Effector CD4-positive, alpha-beta T cell (primary cell): ENCODE measurements around the gene DHX34.
"Not testable (repeated sequence)": the region's sequence is repeated elsewhere in the genome, so short reads cannot be mapped to it uniquely, and the experiment has no call there.

Experiments used
- DNase-seq: peaks from one replicate; pipeline ENCODE4 v3.0.0-alpha.2; 2020
- total RNA-seq: gene quantifications from one replicate; lab custom pipeline; 2026; lab: John Stamatoyannopoulos, UW

Gene DHX34
- total RNA-seq, result 42.8 reads per million, percentile 65 among the genes with 10 or more reads in this experiment

DNA sequence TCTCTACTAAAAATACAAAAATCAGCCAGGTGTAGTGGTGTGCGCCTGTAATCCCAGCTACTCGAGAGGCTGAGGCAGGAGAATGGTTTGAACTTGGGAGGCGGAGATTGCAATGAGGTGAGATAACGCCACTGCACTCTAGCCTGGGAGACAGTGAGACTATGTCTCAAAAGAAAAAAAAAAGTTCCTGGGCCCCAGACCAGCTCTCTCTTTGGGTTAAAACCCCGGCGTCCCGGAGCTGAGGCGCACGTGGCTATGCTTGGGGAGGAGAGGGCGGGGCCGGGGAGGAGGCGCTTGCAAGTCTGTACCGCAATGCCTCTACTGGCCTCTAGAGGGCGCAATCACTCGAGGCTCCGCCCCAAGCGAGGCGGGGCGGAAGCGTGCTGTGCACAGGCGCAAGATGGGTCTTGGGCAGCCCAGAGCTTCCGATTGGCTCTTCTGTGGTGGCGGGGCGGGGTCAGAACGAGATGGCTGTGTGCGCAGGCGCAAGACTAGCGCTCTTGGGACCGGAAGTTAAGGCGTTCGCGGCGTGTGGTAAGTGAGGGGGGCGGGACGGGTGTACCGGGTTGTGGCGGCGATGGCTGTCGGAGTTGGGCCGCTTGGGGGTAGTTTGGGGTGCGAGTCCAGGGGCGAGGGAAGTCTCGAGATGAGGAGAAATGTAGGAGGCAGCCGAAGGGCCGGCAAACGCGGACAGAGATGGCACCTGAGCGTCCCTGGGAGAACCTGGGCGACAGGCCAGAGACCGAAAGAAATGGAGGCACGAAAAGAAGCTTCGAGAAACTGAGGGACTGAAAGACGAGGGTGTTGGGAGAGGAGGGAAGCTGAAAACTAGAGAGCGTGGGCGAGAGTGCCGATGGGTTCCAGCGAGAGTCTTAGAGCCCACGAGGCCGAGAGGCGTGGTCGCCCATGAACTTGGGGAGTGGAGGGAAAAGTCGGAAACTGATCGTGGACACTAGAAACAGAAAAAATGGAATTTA is at the start of gene DHX34:
Gene DHX34 (plus strand): TSS at position 497 of the 977 bp plus-strand sequence. CDS start 3,716 bp downstream, outside the sequence.
- DNase-seq, result peak; percentile 97

DNA sequence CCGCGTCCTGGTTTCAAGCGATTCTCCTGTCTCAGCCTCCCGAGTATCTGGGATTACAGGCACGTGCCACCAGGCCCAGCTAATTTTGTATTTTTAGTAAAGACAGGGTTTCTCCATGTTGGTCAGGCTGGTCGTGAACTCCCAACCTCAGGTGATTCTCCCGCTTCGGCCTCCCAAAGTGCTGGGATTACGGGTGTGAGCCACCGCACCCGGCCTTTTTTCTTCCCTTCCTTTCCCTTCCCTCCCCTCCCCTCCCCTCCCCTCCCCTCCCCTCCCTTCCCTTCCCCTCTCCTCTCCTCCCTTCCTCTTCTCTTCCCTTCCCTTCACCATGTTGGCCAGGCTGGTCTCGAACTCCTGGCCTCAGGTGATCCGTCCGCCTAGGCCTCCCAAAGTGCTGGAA is 48.2 kb upstream of the DHX34 start:
- not testable (repeated sequence) for DNase-seq

GRCh38 chr19:47302249-47302648 is 46.9 kb upstream of the DHX34 start:
- DNase-seq, result no peak

DNA sequence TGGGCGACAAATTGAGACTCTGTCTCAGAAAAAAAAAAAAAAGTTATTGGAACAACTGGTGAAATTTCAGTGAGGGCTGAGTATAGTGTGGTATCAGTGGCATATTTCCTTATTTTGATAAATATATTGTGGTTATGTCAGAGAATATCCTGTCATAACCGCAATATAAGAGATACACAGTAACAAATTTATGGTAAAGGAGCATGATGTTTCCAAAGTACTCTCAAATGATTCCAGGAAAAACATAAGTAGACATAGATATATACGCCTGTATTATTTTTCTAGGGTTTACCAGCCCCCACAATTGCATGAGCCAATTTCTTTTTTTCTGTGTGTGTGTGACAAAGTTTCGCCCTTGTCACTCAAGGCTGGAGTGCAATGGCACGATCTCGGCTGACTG is 45.1 kb upstream of the DHX34 start:
- DNase-seq, result no peak

DNA sequence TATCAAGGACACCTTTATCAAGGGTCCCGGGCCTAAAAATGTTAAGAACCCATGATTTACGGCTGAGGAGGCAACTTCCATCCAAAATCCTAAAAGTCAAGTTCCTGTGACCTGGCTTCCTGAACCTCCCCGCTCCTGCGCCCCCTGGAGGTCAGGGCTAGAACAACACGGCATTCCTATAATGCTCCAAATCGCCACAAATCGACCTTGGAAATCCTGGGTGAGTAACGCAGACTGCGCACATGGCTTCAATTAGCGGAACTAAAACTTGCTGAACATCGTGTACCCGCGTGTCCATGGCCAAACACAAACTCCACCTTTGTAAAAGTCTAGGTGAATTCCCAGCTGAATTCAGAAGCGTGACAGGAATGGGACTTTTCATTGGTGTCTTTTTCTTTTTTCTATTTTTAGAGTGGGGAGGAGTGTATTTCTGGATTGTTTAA is 43.8 kb upstream of the DHX34 start:
- DNase-seq, result peak; percentile 57

- DNase-seq, result no peak
Observed at GRCh38 chr19:47306303-47306702, 42.8 kb upstream of the DHX34 start.

DNA sequence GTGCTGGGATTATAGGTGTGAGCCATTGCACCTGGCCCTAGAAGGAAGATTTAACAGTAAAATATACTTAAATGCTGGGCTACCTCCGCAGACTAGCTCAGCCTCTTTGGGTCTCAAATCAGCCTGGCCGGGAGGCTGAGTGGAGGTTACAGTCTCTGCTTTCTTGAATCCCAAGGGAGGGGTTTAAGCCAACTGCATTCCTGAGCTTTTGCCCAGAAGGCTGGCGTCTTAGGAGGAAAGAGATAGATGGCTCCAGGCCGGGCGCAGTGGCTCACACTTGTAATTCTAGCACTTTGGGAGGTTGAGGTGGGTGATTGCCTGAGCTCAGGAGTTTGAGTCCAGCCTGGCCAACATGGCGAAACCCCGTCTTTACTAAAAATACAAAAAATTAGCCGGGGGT is 40.1 kb upstream of the DHX34 start:
- no peak for DNase-seq

- DNase-seq, result no peak
Observed at GRCh38 chr19:47309608-47310007, 39.5 kb upstream of the DHX34 start, which contains the start of gene C5AR1. TSS of gene C5AR1 (plus strand) at chr19:47309861. CDS start at chr19:47309896, 35 bp downstream.

- DNase-seq, result no peak
Observed at GRCh38 chr19:47310323-47310722, 38.8 kb upstream of the DHX34 start.

DNA sequence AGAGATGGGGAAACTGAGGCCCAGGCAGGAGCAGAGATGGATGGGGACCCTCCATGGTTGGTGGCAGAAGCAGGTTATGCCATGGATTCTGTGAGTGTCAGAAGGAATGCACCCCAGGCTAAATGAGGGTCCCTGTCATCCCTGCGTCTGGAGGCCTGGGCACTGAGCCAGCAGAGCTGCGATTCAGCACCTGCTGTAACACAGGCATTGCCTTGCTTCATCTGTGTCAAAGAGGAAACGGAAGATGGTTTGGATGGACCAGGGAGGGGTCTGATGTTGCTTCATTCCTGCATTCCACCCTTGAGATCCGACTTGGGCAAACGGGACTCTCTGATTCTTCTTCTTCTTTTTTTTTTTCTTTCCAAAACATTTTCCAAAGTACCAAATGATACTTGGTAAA is 38.3 kb upstream of the DHX34 start:
- no peak for DNase-seq

- DNase-seq, result no peak
Observed at GRCh38 chr19:47312366-47313006, 36.6 kb upstream of the DHX34 start.

DNA sequence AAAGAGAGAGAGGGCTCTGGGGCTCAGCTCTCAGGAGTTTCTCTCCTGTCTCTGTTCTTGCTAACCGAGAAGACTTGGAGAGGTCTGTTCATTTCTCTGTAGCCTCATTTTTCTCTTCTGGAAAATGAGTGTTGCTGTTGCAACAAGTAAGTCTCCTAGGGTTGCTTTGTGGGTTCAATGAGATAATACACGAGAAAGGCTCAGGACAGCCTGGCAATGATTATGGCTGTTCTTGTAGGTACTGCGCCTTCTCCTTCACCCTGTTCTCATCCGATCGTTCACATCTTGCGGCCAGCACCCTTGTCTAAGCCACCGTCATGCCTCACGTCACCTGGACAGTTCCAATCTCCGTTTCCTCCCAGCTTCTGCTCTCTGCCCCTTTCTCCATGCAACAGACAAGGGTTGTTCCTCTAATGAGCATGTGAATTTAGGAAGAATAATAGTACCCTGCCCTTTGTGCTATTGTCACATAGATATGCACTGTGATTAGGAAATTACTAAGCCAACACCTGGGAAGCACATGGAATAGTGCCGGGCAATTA is 35.3 kb upstream of the DHX34 start:
- no peak for DNase-seq

- no peak for DNase-seq
Observed at GRCh38 chr19:47315125-47315821, 33.8 kb upstream of the DHX34 start.

DNA sequence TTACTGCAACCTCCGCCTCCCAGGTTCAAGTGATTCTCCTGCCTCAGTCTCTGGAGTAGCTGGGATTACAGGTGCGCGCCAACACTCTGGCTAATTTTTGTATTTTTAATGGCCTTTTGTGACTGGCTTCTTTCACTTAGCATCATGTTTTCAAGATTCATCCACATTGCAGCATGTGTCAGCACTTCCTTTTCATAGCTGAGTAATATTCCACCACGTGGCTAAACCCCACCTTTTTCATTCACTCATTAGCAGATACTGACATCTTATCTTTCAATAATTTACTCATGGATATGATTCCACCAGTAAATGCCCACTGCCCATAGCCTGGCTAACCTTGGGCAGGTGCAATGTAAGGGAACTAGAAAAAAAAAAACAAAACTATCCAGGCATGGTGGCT is 32.6 kb upstream of the DHX34 start:
- DNase-seq, result no peak

DNA sequence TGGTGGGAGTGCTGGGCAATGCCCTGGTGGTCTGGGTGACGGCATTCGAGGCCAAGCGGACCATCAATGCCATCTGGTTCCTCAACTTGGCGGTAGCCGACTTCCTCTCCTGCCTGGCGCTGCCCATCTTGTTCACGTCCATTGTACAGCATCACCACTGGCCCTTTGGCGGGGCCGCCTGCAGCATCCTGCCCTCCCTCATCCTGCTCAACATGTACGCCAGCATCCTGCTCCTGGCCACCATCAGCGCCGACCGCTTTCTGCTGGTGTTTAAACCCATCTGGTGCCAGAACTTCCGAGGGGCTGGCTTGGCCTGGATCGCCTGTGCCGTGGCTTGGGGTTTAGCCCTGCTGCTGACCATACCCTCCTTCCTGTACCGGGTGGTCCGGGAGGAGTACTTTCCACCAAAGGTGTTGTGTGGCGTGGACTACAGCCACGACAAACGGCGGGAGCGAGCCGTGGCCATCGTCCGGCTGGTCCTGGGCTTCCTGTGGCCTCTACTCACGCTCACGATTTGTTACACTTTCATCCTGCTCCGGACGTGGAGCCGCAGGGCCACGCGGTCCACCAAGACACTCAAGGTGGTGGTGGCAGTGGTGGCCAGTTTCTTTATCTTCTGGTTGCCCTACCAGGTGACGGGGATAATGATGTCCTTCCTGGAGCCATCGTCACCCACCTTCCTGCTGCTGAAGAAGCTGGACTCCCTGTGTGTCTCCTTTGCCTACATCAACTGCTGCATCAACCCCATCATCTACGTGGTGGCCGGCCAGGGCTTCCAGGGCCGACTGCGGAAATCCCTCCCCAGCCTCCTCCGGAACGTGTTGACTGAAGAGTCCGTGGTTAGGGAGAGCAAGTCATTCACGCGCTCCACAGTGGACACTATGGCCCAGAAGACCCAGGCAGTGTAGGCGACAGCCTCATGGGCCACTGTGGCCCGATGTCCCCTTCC is 28.9 kb upstream of the DHX34 start:
- no peak for DNase-seq

DNA sequence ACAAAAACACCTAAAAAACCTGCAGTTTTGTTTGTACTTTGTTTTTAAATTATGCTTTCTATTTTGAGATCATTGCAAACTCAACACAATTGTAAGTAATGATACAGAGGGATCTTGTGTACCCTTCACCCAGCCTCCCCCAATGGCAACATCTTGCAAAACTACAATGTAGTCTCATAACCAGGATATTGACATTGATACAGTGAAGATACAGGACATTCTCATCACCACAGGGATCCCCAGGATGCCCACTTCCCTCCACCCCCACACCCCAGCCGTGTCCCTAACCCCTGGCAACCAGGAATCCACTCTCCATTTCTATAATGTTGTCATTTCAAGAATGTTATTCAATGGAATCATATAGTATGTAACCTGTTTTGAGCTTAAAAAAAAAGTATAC is 27.5 kb upstream of the DHX34 start:
- DNase-seq, result no peak

- DNase-seq, result no peak
Observed at GRCh38 chr19:47322058-47322457, 27.1 kb upstream of the DHX34 start.

GRCh38 chr19:47323409-47323808 is 25.7 kb upstream of the DHX34 start:
- DNase-seq, result no peak

GRCh38 chr19:47323872-47324271 is 25.2 kb upstream of the DHX34 start:
- no peak for DNase-seq

- no peak for DNase-seq
Observed at GRCh38 chr19:47324502-47324901, 24.6 kb upstream of the DHX34 start.

DNA sequence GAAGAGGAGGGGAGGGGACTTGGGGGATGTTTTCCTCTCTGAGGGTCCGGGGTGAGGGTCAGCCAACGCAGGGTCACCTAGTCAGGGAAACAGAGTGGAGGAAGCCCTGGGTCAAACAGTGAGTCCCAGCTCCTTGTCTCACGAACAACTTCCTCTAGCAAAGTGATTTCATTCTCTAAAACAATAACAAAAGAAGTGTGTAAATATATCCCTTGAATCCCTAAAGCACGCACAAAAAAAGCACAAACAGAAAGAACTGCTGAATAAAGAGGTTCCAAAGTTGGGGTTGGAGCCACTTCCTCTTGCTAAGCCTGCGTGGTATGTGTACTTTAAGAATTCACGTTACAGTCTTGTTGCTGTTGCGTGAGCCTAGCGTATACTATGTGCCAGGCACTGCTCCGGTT is 18.6 kb upstream of the DHX34 start:
- DNase-seq, result no peak

GRCh38 chr19:47331490-47331889 is 17.6 kb upstream of the DHX34 start:
- DNase-seq, result no peak
